ENCODE data around the gene VCAM1.

Gene VCAM1

DNA sequence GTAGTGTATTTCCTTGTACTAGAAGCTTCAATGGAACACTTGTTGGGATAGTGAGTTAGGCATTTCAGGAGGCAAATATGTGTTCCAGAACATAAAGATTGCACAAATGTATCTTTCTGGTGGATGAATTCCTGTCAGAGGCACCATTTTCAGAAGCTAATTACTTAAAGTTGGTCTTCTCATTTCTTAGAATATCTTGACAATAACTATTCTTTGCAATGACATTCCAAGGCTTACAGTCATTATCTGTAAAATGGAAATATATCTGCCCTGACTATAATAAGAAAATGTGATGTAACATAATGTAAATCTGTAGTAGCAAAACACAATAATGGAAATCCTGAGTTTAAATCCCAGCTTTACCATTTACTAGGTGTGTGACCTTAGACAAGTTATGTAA lies 2.7 kb downstream of the VCAM1 start:
- no peak for DNase-seq

DNA sequence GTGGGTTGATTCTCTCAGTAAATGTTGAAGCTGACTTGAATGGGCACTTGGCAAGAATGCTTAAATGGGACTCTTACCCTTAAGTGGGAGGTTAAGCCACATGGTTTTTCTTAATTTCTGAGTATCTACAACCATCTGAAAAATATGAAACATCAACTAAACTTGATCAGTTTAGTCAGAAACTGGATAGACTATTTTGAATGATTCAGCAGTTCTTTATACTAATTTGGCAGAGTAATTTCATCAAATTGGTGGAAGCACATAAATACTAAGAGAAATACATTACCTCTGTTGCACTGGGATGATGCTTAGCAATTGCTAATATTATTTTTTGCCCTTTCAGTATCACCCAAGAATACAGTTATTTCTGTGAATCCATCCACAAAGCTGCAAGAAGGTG lies 4.7 kb downstream of the VCAM1 start:
- DNase-seq = no peak

GRCh38 chr1:100730130-100730529 lies 10.6 kb downstream of the VCAM1 start:
- no peak for DNase-seq

GRCh38 chr1:100731309-100731708 lies 11.8 kb downstream of the VCAM1 start:
- DNase-seq = no peak

GRCh38 chr1:100731758-100732157 lies 12.2 kb downstream of the VCAM1 start:
- DNase-seq = no peak

DNA sequence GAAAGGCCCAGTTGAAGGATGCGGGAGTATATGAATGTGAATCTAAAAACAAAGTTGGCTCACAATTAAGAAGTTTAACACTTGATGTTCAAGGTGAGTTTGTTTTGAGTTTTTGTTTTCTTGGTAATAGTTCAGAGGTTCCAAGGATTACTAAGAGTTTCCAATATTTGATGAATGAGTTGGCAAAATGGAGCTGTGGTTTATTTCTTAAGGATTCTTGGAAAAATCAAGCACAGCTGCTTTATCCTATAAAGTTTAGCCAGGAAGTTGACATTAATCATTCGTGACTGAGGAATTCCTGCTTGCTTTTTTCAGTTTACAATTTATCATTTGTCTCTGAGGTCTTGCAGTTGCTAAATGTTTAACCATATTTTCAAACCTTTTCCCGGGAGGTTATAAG lies 15.1 kb downstream of the VCAM1 start:
- no peak for DNase-seq

- DNase-seq = no peak
Measured at GRCh38 chr1:100735244-100735643, 15.7 kb downstream of the VCAM1 start.

GRCh38 chr1:100736324-100736723 lies 16.8 kb downstream of the VCAM1 start:
- DNase-seq = peak; percentile 44

- no peak for DNase-seq
Measured at GRCh38 chr1:100736746-100737145, 17.2 kb downstream of the VCAM1 start.

DNA sequence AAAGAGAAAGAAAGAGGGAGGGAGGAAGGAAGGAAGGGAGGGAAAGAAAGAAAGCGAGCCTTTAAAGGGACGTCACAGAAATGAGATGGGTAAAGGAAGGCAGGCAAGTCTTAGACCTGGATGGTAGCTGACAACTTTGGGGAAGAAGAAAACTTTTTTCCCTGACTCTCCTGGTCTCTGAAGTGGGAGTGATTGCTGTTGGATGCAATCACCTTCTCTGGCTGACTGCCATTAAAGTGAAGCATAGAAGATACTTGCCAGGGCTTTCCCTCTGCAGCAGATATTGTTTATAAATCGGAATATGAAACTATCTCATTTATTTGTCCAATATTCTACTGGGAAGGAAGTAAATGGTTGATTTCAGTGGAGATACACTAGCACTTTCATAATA lies 27.0 kb downstream of the VCAM1 start:
- DNase-seq = no peak

- DNase-seq = no peak
Measured at GRCh38 chr1:100747771-100748170, 28.2 kb downstream of the VCAM1 start.

GRCh38 chr1:100750005-100750885 lies 30.7 kb downstream of the VCAM1 start:
- no peak for DNase-seq

GRCh38 chr1:100752791-100753190 lies 33.2 kb downstream of the VCAM1 start:
- no peak for DNase-seq

- DNase-seq = no peak
Measured at GRCh38 chr1:100757946-100758345, 38.4 kb downstream of the VCAM1 start.

GRCh38 chr1:100759188-100759587 lies 39.6 kb downstream of the VCAM1 start:
- no peak for DNase-seq

DNA sequence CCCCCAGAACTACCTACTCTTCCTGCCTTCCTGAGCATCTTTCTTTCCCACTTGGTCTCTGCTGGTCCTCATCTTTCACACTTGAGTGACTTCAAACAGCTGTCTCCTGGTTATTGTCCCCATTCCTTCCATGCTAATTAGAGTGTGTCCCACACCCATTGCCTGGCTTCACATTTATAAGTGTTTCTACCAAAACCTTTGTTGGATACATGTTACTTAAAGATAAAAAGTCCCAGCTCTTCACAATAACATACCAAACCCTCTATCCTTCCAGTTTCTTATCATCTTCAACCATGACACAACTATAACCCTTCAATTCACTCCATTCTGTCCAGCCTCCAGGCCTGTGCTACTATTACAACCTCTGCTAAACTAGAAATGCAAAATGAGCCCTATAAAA lies 41.0 kb downstream of the VCAM1 start:
- no peak for DNase-seq

DNA sequence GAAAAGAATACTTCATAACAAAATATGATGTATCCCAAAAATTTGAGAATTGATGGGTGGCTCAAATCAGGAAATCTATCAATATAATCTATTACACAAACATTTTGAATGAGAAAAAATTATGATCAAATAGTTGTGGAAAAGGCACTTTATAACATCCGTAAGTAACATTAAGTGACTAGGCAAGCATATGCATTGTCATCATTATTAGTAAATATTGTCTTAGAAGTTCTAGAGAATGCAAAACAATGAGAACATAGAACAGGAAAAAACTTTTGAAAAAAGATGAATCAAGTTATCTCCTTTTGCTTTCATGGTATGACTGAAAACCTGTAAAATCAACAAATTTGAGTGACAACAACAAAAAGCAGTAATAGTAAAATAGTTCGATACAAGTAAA lies 42.9 kb downstream of the VCAM1 start:
- DNase-seq = no peak

GRCh38 chr1:100767176-100767890 lies 47.8 kb downstream of the VCAM1 start:
- DNase-seq = no peak

DNA sequence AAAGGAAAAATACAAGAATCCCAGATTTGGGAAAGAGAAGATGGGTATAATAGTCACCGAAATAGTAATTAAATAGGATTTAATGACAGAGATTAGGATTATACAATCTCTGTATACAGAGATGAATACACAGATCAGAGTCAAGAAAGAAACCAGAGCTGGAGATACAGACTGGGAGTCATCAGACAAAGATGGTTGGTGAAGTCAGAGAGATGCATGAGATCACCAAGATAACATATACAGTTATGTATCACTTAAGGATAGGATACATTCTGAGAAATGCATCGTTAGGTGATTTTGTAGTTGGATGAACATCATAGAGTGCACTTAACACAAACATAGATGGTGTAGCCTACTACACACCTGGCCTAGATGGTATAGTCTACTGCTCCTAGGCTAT lies 49.8 kb downstream of the VCAM1 start:
- no peak for DNase-seq

GRCh38 chr1:100769906-100770646 lies 50.5 kb downstream of the VCAM1 start:
- no peak for DNase-seq

DNA sequence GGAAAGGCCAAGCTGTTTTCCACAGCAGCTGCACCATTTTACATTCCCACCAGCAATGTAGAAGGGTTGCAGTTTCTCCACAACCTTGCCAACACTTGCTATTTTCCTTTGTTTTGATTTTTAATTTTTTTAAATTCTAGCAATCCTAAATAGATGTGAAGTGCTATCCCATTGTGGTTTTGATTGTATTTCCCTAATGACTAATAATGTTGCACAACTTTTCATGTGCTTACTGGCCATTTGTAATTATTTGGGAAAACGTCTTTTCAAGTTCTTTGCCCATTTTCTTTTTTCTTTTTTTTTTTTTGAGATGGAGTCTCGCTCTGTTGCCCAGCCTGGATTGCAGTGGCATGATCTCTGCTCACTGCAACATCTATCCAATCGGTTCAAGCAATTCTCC lies 53.9 kb downstream of the VCAM1 start:
- no peak for DNase-seq

GRCh38 chr1:100774370-100774769 lies 54.8 kb downstream of the VCAM1 start:
- DNase-seq = no peak

DNA sequence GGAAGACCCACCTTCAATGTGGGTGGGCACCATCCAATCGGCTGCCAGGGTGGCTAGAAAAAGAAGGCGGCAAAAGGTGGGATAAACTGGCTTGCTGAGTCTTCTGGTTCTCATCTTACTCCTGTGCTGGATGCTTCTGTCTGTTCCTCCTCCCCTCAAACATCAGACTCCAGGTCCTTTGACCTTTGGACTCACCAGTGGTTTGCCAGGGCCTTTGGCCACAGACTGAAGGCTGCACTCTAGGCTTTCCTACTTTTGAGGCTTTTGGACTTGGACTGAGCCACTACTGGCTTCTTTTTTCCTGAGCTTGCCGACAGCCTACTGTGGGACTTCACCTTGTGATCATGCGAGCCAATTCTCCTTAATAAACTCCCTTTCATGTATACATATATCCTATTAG lies 55.9 kb downstream of the VCAM1 start:
- DNase-seq = no peak

DNA sequence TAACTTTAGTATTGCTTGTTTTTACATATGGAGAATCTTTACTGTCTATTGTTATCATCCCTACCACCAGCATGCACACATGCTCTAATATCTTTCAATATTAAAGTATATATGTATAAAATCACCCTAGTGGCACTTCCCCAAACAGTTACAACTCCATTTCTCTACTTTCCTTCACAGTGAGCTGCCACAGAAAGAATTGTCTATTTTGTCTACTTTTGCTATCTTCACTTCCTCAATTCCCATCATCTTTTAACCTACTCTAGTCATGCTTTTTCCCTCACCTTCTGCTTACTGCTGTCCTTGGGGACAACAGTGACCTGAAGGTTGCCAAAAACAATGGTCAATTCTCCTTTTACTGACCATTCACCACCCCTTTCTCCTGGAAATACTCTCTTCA lies 59.2 kb downstream of the VCAM1 start:
- DNase-seq = no peak
